HepG2 (cell line): ENCODE data around the gene BEST2. TPM values are rescaled to one million over a fixed set of nuclear protein-coding genes. Genes with fewer than 3 reads are reported as not detected.
A peak's percentile ranks its signal among the peaks of the same experiment; 100 is the strongest.

Source experiments
- CBFB ChIP-seq: sonication (generic); formaldehyde crosslinking; IDR thresholded peaks from 2 replicates; pipeline ENCODE4 v1.4.0; 2020; ENCODE audit warnings: missing genetic modification reagents
- CHD4 ChIP-seq: fragments of 200-600 bp; sonication (generic); IDR thresholded peaks from 2 replicates; pipeline ENCODE4 v1.7.0; 2017; ENCODE audit warnings: mild to moderate bottlenecking, low read length, borderline replicate concordance
- CTCF ChIP-seq: sonication (generic); formaldehyde crosslinking; IDR thresholded peaks from 2 replicates; pipeline ENCODE4 v1.5.0; 2020; ENCODE audit warnings: mild to moderate bottlenecking, missing genetic modification reagents, moderate library complexity
- DRAP1 ChIP-seq: IDR thresholded peaks from 2 replicates; pipeline ENCODE4 v1.6.1; 2016; ENCODE audit warnings: missing genetic modification reagents, missing compliant biosample characterization
- ERF ChIP-seq: IDR thresholded peaks from 2 replicates; pipeline ENCODE4 v1.6.1; 2018; ENCODE audit warnings: missing biosample characterization, missing genetic modification reagents
- HMGXB4 ChIP-seq, 2 experiments: sonication (generic) in 1 of 2; formaldehyde crosslinking in 1 of 2; IDR thresholded peaks; 2 replicates each; pipeline versions ENCODE4 v1.4.0 to v1.6.1; 2018 to 2020; ENCODE audit warnings: missing genetic modification reagents in 2 of 2, borderline replicate concordance in 1 of 2, low read depth in 1 of 2, mild to moderate bottlenecking in 1 of 2, missing biosample characterization in 1 of 2
- IRF2 ChIP-seq: IDR thresholded peaks from 2 replicates; pipeline ENCODE4 v1.6.1; 2018; ENCODE audit warnings: missing genetic modification reagents, missing compliant biosample characterization
- KDM2A ChIP-seq: sonication (generic); formaldehyde crosslinking; IDR thresholded peaks from 2 replicates; pipeline ENCODE4 v1.4.0; 2020; ENCODE audit warnings: low read depth, missing genetic modification reagents, borderline replicate concordance
- MAFF ChIP-seq: IDR thresholded peaks from 2 replicates; pipeline ENCODE4 v1.6.1; 2011; ENCODE audit warnings: low read depth, low read length, improper control_type of control experiment
- MLX ChIP-seq: IDR thresholded peaks from 2 replicates; pipeline ENCODE4 v1.6.1; 2016
- MTA3 ChIP-seq: sonication (generic); formaldehyde crosslinking; IDR thresholded peaks from 2 replicates; pipeline ENCODE4 v1.4.0; 2020; ENCODE audit warnings: missing genetic modification reagents
- NAIF1 ChIP-seq: sonication (generic); formaldehyde crosslinking; IDR thresholded peaks from 2 replicates; pipeline ENCODE4 v1.5.0; 2020; ENCODE audit warnings: mild to moderate bottlenecking, missing genetic modification reagents, borderline replicate concordance
- PATZ1 ChIP-seq: sonication (generic); formaldehyde crosslinking; IDR thresholded peaks from 2 replicates; pipeline ENCODE4 v1.4.0; 2020; ENCODE audit warnings: missing genetic modification reagents
- RARA ChIP-seq: IDR thresholded peaks from 2 replicates; pipeline ENCODE4 v1.6.1; 2016; ENCODE audit warnings: missing genetic modification reagents, missing compliant biosample characterization
- SAFB2 ChIP-seq: sonication (generic); formaldehyde crosslinking; IDR thresholded peaks from 2 replicates; pipeline ENCODE4 v1.5.1; 2020; ENCODE audit warnings: missing genetic modification reagents, low read depth, mild to moderate bottlenecking, borderline replicate concordance
- SNAPC2 ChIP-seq: sonication (generic); formaldehyde crosslinking; IDR thresholded peaks from 2 replicates; pipeline ENCODE4 v1.8.1; 2022; ENCODE audit warnings: mild to moderate bottlenecking, missing genetic modification reagents
- TBX2 ChIP-seq: sonication (generic); formaldehyde crosslinking; IDR thresholded peaks from 2 replicates; pipeline ENCODE4 v1.5.0; 2020; ENCODE audit warnings: missing genetic modification reagents, mild to moderate bottlenecking, borderline replicate concordance
- YEATS2 ChIP-seq: sonication (generic); formaldehyde crosslinking; IDR thresholded peaks from 2 replicates; pipeline ENCODE4 v1.4.0; 2020; ENCODE audit warnings: missing genetic modification reagents, borderline replicate concordance
- ZNF263 ChIP-seq: sonication (generic); formaldehyde crosslinking; IDR thresholded peaks from 2 replicates; pipeline ENCODE4 v1.4.0; 2020; ENCODE audit warnings: missing genetic modification reagents
- ZNF329 ChIP-seq: sonication (generic); formaldehyde crosslinking; IDR thresholded peaks from 2 replicates; pipeline ENCODE4 v1.9.0; 2021; ENCODE audit warnings: low read depth, mild to moderate bottlenecking, missing genetic modification reagents
- ZNF569 ChIP-seq: sonication (generic); formaldehyde crosslinking; IDR thresholded peaks from 2 replicates; pipeline ENCODE4 v1.5.0; 2020; ENCODE audit warnings: mild to moderate bottlenecking, missing genetic modification reagents, moderate library complexity, borderline replicate concordance
- ZNF703 ChIP-seq: sonication (generic); formaldehyde crosslinking; IDR thresholded peaks from 2 replicates; pipeline ENCODE4 v1.5.1; 2020; ENCODE audit warnings: missing genetic modification reagents, mild to moderate bottlenecking, moderate library complexity, borderline replicate concordance
- polyA plus RNA-seq, 8 experiments: library from polyadenylated mRNA; depleted of rRNA in 3 of 8; stranded (reverse) in 7 of 8; unstranded in 1 of 8; fragments of >200 nt; fragmentation: Illumina TruSeq in 4 of 8; extraction: Trizol in 4 of 8; gene quantifications; 2 replicates each; pipeline versions ENCODE4 v1.2.1 to v1.2.3, GENCODE V29; 2011 to 2016; ENCODE audit warnings: low read depth in 4 of 8, missing spikeins in 1 of 8, mixed read lengths in 1 of 8; ENCODE audit not compliant: insufficient read depth in 1 of 8
- total RNA-seq, 5 experiments: library from RNA; depleted of rRNA; stranded (reverse); fragments of >200 nt; fragmentation: Illumina TruSeq; extraction: Trizol; gene quantifications; 2 replicates each; pipeline ENCODE4 v1.2.3, GENCODE V29; 2016; ENCODE audit warnings: low read depth in 1 of 5

Gene BEST2
- total and polyA plus RNA-seq, 2 of the 13 experiments (the other 11 are each of a cell fraction or from before 2014, with no cell fraction given), result not detected

- TF ChIP-seq MAFF (no peak), SAFB2 (CRISPR knock-in tag) (no peak), IRF2 (CRISPR knock-in tag) (peak; percentile 57; the same call in 1 of the 2 replicates), ZNF703 (CRISPR knock-in tag) (no peak), YEATS2 (CRISPR knock-in tag) (0 out of 2 replicates have a peak, but pooled peaks have one; percentile 25), ZNF329 (CRISPR knock-in tag) (no peak), CHD4 (no peak), CBFB (peak; percentile 90), MTA3 (CRISPR knock-in tag) (no peak), TBX2 (CRISPR knock-in tag) (peak; percentile 37; the same call in 1 of the 2 replicates), SNAPC2 (CRISPR knock-in tag) (peak; percentile 65; the same call in 1 of the 2 replicates), RARA (peak; percentile 32; the same call in 1 of the 2 replicates), CTCF (CRISPR knock-in tag) (peak; percentile 92), KDM2A (0 out of 2 replicates have a peak, but pooled peaks have one; percentile 67), PATZ1 (CRISPR knock-in tag) (peak; percentile 91), ERF (CRISPR knock-in tag) (peak; percentile 68; the same call in 1 of the 2 replicates), ZNF569 (CRISPR knock-in tag) (0 out of 2 replicates have a peak, but pooled peaks have one; percentile 51), NAIF1 (CRISPR knock-in tag) (0 out of 2 replicates have a peak, but pooled peaks have one; percentile 54), DRAP1 (CRISPR knock-in tag) (0 out of 2 replicates have a peak, but pooled peaks have one; percentile 34), MLX (CRISPR knock-in tag) (no peak), ZNF263 (CRISPR knock-in tag) (0 out of 2 replicates have a peak, but pooled peaks have one; percentile 28), HMGXB4 (CRISPR knock-in tag; IDR thresholded peaks at IDR 0.05; ENCODE audit: borderline replicate concordance in 1 of 2, low read depth in 1 of 2) (peak; percentile 72 to 92)
These were observed 25.8 kb downstream of the BEST2 start (continued) for GRCh38 chr19:12777217-12778016.
